Stimulated activated CD4-positive, alpha-beta T cell treated with anti-CD3 and anti-CD28 coated beads, Interleukin-1b, Interleukin-23, amount 100 ng/mL, for 4 hours (primary cell): ENCODE data around the gene AUTS2.
"Not testable (repeated sequence)": the region's sequence is repeated elsewhere in the genome, so short reads cannot be mapped to it uniquely, and the experiment has no call there.

ENCODE experiments used
- DNase-seq, 2 donors: peaks; one replicate each; pipeline ENCODE4 v3.0.0-alpha.2; 2020; ENCODE audit warnings: low read depth in 2 of 2

The AUTS2 gene

DNA sequence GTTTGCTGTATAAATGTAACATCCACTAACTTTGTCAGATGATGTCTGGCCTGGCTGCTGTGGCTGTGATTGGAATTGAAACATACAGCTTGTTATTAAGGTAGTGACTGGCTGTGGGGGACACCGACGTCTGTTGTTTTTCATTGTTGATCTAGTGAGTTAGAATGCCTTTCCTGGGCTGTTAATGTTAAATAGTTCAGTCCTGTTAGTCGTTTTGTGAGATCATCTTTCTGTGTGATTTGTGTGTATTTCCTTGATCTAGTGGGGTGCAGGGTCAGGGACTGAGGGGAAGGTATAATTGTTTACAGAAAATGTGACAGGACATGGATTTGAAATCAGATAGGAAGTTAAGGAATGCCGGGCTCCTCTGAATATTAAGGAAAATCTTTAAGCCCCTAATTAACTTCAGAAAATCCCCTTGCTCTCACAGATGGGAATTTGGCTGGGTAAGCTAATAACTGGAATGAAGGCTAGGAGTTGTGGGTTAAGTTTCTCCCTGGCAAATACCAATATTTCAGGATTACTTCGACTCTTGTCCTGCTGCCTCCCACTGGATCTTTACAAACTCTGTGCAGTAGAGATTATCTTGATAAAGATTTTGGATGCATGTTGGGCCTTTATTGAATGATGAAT is 163.1 kb downstream of the AUTS2 start:
- DNase-seq, result no peak

DNA sequence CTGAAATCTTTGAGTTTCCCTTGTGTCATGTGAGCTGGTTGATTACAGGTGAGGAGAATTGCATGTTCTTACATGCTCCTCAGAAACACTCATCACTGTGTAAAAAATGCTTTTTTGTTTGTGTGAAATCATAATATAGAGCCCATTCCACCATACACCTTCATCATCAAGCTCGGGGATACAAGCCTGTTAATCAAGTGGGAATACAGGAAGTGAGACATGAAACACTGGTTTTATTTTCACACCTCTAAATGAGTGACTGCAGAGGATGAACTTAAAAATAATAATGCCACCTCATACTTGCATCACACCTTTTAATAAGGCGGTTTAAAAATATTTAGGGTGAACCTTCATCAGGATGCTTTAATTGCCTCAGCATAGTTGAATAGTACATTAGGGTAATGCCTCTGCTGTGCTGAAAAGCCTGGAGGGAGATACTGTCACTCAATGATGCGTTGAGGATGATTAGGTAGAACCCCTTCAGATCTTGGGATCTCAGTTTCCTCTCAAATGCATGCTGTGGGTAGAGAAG is 164.6 kb downstream of the AUTS2 start:
- no peak for DNase-seq

DNA sequence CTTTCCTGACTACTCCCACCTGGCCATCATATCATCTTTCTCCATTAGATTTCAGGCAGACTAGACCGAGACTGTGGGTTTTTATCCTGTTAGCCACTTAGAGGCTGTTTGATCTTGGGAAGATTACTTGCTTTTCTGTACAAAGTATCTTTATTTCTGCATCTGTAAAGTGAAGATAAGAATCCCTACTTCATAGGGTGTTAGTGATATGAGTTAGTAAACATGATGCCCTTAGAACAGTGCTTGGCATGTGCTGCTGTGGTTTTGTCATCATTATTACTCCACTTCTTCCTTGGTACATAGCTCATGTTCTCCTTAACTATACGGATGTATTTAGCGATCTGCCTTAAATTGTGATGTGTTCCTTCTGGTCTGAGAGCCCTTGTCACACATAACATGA is 165.2 kb downstream of the AUTS2 start:
- DNase-seq, result no peak

DNA sequence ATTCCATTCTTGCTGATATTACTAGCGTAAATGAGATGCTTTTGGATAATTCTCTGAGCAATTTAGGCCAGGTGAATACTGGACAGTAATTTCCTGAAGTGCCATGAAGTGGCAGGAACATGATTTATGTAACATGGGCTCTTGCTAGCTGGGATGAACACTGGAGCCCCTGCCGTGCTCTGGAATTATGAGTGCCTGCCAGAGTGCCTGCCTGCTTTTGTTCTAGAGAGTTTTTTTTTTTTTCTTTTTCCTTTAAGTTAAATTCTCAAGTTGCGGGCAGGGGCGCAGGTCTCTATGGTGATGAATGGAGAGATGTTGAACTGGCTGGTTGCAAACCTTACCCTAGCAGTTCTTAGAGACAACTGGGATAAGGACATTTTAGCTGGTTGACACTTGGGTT is 165.9 kb downstream of the AUTS2 start:
- DNase-seq, result no peak

DNA sequence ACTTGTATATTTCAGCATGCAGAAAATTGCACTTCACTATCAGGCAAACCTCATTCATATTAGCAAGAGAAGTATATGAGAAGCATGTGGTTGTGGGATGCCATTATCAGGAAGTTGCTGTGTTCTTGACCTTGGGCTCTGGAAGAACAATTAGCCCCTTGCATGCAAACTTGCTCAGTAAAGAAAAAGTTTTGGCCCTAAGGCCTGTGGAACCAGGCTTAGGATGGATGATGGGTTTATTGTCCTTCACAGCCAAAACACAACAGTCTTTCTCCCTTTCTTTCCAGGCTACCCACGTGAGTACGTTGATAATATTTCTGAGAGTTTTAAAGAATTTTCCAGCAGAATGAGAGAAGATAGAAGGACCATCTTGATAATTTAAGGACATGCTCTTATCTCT is 166.4 kb downstream of the AUTS2 start:
- DNase-seq, result no peak

DNA sequence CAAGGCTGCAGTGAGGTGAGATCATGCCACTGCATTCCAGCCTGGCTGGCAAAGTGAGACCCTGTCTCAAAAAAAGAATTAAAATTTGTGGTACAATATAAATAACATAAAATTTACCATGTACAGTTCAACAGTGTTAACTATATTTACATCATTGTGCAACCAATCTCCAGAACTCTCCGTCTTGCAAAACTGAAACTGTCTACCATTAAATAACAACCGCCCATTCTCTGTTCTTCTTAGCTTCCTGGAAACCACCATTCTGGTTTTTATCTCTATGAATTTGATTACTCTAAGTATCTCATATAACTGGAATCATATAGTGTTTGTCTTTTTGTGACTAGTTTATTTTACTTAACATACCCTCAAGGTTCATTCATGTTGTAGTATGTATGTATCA is 167.6 kb downstream of the AUTS2 start:
- no peak for DNase-seq

DNA sequence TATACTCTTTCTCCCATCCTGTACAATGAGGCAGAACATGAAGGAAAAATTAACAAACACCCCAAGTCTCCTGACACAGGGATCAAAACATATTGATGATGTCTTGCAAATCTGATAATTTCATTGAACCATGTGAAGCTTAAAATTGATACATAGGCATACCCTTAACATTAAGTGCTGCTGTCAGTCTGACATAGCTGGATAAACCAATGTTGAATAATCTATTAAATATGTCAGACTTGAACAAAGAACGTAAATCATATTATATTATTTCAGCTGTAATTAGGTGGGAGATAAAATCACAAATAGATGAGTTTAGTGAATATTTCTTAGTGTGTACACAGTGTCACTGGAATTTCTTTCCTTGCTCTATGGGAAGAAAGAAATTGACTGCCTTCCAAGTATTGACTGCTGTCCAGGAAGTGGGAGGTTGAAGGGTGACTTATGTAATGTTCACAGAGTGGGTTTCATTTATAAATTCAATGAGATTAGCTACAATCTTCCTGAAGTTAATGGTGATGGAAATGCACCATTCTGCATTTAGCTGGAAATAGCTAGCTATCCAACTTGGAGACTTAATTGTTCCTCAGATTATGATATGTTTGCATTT is 170.8 kb downstream of the AUTS2 start:
- no peak for DNase-seq

DNA sequence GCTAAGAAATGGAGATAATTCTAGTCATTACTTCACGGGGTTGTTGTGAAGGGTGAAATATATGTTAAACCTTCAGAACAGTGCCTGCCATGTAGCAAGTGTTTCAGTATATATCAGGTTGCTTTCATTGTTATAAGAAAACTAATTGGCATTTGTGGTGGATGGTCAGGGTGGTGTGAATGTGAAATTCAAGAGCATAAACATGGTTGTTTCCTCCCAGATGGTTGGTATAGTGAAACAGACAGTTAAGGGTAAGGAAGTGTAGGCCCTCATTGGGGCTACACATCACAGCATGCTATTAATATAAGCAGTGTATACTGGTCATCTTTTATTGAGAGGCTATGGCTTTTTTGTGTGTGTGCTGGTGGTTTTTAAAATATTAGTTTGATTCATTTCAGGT is 171.6 kb downstream of the AUTS2 start:
- DNase-seq, result no peak

DNA sequence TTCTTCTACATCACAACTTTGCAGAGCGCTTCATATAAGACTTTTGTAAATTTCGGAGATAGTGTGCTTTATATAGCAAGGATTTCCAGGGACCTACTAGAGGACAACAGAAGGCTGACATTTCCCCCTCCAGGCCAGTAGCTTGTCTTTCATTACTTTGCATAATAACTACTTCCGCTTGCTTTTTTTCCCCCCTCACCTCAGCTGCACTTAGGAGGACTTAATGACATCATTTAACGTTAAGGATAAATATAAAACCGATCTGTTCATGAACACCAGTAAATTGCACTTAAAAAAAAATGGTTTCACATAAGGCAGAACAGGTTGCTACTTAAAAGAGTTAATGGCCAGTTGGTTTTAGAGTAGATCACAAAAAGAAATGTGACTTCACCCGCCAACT is 172.3 kb downstream of the AUTS2 start:
- no peak for DNase-seq

DNA sequence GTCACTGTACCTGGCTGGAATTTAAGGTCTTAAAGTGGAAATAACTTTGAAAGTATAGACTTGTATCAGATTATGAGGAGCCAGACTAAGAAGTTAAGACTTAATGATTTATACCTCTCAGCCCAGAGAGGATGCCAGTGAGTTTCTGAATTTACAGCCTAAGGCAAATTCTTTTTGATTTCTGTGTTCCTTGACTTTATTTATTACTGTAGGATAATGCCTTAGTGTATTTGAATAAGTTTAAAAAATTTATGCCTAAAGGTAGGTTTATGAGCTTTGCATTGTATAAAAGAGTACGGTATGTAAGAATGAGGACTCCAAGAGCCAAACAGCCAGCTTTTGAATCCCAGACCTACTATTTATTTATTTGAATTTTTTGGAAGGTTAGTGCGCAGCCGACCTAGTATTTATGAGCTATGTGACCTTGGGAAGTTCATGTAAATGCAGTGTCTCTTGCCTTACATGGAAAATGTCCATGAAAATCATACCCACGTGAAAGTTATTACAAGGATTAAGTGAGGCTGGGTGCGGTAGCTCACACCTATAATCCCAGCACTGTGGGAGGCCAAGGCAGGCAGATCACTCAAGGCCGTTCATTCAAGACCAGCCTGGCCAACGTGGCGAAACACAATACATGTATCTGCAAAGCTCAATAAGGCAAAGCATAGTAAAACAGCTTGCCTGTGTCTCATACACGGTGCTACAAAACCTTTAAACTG is 174.6 kb downstream of the AUTS2 start:
- DNase-seq, result no peak

DNA sequence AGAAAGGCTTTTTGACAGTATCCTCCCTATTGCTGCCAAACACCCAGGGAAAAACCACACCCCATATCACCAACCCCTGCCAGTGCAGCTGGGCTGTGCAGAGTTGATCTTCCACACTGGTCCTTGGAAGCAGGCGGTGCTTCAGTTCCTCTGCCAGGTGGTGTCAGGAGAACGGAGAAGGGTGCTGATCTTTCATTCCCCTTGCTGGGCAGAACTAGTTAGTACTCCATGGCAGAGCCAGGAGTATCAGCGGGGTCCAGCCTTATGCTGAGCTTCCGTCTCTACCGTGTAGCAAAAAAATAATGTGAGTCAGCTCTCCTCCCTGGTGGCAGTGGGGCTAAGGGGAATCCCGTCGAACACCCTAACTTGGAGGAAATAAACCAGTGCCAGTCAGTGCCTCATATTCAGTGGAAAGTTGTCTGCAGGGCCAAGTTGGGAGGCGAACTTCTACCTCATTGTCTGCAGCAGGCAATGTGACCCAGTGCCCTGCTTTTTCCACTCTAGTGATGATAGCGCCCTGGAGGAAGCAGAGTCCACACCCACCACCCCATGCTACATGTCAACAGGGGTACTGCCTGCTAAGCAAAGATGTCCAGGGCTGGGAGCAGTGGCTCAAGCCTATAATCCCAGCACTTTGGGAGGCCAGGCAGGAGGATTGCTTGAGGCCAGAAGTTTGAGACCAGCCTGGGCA is 175.4 kb downstream of the AUTS2 start:
- DNase-seq, result no peak

DNA sequence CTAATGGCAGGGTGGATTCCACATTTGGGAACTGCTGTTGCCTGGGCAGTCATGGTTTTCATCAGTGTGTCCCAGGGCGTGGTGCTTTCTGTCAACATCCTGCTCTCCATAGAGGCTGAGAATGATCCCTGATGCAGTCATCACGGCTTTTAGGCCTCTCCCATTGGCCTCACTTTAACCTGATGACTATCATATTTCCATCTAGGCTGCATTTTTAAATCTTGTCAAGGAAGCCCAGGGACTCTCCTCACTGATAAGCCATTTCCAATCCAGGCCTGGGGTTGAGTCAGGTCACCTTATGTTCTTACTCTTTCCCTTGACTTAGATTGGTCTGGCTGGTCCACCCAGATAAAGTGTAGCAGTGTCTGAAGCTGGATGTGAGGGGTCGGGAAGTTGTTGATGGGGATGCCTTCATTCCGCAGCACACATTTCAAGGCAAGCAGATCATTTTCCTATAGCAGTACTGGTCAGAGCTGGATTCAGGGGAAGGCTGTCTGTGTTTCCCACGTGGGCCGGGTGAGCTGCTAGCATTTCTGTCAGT is 177.0 kb downstream of the AUTS2 start:
- DNase-seq, result no peak

DNA sequence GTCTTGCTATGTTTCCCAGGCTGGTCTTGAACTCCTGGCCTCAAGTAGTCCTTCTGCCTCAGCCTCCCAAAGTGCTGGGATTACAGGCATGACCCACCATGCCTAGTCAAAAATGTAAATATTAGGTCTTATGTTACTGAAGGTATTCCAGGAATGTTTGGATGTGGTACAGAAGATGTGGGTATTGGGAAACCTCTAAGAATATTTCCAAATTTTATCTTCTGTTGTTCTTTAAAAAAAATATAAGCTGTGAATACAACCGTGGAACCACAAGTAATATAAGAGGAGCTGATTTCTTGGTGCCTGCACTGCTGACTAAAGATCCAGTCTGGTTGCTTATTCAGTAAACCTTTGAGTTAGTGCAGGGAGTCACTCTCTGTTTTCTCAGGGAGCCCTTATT is 178.3 kb downstream of the AUTS2 start:
- DNase-seq, result no peak

DNA sequence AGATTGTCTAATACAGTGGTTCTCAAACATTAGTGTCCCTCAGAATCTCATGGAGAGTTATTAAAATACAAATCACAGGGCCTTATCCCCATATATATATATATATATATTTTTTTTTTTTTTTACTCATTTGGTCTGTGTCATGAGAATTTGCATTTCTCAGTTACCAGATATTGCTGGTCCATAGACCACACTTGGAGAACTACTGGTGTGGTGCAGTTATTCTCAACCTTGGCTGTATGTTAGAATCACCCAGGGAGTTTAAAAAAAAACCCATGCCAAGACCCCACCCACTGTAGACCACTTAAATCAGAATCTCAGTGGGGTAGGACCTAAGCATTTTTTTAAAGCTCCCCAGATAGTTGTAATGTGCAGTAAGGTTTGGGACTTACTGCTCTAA is 179.9 kb downstream of the AUTS2 start:
- DNase-seq, result no peak

DNA sequence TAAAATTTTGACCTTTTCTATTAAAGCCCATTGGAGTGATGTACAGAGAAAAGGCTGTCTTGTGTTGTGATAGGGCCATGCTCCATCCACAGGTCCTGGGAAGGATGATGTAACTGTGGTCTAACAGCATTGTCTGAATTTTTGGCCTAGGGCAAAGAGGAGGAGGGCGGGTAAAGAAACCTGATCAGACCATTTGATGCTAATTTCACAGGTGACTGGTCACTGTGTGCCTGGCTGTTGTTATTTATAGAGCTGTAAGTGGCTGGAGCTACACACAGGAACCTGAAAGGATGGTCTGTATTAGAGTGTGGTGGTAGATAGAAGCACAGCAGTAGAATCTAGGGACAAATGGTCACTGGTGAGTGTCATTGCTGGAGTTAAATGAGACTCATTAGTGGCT is 182.1 kb downstream of the AUTS2 start:
- DNase-seq, result no peak

DNA sequence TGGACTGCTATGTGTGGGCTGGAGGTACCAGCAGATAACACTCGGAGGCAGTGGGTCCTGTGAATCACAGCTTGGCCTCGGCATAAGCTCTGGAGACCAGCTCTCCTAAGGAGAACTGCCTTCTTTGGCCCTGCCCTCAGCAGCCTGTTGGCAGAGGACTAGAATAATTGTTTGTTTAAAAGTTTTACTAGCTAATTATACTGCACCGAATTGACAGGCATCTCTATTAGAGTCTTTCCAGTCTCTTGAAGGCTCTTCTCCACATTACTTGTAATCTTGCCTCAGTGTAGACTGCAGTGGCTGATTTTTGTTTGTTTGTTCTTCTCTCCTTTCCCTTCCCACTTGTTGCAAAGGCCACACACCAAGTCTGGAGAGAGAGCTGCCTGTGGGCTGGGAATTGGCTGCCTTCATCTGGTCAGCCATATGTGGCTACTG is 183.2 kb downstream of the AUTS2 start:
- no peak for DNase-seq

DNA sequence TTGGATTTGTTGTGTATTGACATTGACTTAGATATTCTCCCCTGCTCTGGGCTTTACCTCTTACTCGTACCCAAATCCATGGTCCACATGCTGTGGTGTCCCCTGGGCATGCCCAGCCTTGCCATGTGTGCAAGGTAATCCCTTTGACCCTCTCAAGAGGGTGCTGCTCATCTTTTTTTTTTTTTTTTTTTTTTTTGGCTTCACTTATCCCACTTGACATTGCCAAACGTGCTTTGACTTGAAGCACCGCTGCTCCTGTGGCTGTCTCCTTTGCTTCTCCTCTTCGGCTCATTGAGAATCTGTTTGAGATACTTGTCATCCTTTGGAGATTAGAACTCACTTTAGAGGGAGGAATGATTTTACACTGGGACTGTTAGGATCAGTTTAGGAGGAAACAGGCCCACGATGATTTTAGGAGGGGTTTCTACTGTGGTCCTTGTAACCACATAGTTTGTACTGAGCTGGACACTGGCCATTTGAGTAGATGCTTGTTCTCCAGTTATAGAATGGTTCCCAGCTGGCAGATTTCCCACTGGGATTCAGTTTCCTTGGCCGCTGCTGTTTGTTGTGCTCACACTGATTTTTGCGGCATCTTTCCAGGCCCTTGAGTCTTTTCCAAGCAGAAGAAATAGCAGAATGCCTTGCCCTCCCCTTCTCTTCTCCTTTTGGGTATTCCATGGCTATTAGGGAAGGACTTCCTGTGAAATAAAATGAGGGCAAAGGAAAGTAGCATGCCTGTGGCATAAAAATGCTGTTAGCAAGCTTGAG is 184.8 kb downstream of the AUTS2 start:
- DNase-seq, result no peak

DNA sequence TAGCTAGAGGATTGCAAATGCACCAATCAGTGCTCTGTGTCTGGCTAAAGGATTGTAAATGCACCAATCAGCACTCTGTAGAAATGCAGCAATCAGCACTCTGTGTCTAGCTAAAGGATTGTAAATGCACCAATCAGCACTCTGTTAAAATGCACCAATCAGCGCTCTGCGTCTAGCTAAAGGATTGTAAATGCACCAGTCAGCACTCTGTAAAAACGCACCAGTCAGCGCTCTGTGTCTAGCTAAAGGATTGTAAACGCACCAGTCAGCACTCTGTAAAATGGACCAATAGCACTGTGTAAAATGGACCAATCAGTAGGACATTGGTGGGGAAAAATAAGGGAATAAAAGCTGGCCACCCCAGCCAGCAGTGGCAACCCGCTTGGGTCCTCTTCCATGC is 187.9 kb downstream of the AUTS2 start:
- DNase-seq, result not testable (repeated sequence)

DNA sequence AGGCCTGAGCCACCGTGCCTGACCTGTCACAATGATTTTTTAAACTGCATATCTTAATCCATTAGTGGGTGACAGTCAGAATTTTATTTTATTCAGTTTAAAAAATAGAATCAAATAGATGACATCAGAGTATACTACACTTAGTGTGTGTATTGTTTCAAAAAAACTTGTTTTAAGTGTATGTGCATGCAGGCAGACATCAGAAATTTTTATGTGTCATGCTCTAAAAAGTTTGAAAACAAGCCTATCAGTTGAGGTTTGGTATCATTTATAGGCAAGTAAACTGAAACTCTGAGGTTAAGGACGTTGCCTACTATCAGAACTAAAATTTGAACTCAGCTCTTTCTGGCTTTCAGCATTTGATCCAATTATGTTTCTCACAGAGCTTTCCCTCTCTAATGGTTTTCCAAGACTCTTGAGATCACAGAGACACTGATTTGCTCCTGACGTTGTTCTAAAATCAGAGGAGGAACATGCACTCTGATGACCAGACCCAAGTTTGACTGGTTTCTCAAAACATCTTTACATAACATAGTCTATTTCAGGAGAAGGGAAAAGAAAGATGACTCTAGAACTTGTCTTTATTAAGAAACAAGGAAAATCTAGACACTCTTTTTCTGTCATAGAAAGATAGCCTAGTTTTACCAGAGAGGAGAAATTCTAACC is 188.6 kb downstream of the AUTS2 start:
- DNase-seq, result no peak

DNA sequence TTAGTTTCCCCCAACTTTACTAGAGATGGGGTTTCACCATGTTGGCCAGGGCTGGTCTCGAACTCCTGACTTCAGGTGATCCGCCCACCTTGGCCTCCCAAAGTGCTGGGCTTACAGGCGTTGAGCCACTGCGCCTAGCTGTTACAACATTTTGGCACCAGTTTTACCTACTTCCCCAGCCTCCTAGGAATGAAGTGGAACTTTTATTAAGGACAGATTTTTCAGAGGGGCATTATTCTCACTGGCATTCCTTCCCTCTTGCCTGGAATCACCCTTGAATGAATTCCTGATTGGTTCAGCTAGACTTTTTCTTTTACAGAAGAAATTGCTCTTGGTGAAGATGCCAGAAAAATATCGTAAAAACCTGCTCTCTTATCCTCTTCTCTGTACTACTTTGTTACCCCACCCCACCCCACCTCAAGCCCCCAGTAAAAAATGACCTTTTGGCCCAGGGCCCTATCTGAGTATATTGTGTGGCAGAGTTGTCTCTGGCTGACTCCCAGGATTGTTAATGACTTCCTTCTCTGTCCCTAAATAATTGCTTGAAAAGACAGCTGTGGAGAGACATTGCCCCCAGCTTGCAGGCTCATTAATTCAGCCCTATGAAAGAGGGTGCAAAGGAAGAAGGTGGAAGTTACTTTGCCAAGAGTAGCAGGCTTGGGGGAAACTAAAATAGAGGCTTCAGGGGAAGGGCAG is 189.6 kb downstream of the AUTS2 start:
- no peak for DNase-seq
